ENCODE measurements around the gene CEACAM6.

The CEACAM6 gene

GRCh38 chr19:41801031-41801430 is 45.7 kb downstream of the CEACAM6 start:
- no peak for DNase-seq

GRCh38 chr19:41801792-41802211 is 46.5 kb downstream of the CEACAM6 start:
- DNase-seq: no peak

GRCh38 chr19:41802770-41803169 is 47.4 kb downstream of the CEACAM6 start:
- no peak for DNase-seq

GRCh38 chr19:41804336-41804735 is 49.0 kb downstream of the CEACAM6 start:
- DNase-seq: no peak

- DNase-seq: no peak
These were observed 51.8 kb downstream of the CEACAM6 start for GRCh38 chr19:41807176-41807575.

- DNase-seq: no peak
These were observed 53.6 kb downstream of the CEACAM6 start for GRCh38 chr19:41808663-41809566.

GRCh38 chr19:41810301-41810700 is 55.0 kb downstream of the CEACAM6 start:
- DNase-seq: no peak

GRCh38 chr19:41811036-41811435 is 55.7 kb downstream of the CEACAM6 start:
- DNase-seq: no peak

- DNase-seq: no peak
These were observed 56.7 kb downstream of the CEACAM6 start for GRCh38 chr19:41811981-41812380.

- no peak for DNase-seq
These were observed 58.6 kb downstream of the CEACAM6 start for GRCh38 chr19:41813911-41814310.

- no peak for DNase-seq
These were observed 60.0 kb downstream of the CEACAM6 start for GRCh38 chr19:41815301-41815700.

GRCh38 chr19:41816761-41817160 is 61.4 kb downstream of the CEACAM6 start:
- no peak for DNase-seq

GRCh38 chr19:41821003-41821735 is 65.8 kb downstream of the CEACAM6 start:
- DNase-seq: no peak
